K562 treated with DMSO at 1 percent for 48 hours (cell line): ENCODE results near the gene CNPPD1. TPM values are rescaled to one million over a fixed set of nuclear protein-coding genes. Genes with fewer than 3 reads are reported as not detected.

Experiments
- total RNA-seq: library from RNA; unstranded; fragments of 300-600 nt; gene quantifications from 2 replicates; pipeline ENCODE4 v1.2.3, GENCODE V29; 2022; ENCODE audit warnings: low replicate concordance; ENCODE audit errors: extremely low read depth

Gene CNPPD1
- not detected in 2 replicates for total RNA-seq

DNA sequence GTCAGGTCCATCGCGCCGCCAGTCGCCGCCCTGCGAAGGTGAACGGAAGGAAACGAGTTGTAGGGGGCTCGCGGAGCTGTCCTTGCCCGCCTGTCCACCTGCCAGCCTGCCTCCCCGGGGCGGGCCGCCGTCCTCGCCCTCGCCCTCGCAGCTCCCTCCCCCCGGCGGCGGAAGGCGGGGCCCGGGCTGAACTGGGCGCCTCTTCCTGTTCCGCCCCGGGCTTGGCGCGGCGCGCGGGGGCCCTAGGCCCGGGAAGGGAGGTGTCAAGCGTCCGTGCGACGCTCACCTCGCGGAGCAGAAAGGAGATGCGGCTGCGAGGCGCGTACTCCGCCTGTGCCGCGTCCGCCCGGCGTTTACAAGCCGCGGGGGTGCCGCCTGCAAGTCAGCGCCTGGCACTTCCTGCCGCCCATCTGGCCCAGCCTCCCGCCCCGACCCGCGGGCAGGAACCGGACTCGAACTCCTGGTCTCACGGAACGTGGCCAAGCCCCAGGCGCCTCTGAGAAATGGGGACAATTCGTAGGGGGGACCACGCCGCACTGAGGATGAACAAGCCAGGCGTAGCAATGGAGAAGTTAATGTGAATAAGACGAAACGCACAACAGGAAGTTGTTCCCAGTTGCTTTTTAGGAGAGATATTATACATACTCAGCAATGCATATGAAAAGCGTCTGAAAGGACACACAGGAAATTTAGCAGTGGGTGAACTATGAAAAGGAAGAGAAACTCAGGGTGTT, at the start of gene CNPPD1:
TSS of gene CNPPD1 (minus strand) at position 108 of the 734 bp plus-strand sequence. CDS start at position 11, 97 bp downstream.

DNA sequence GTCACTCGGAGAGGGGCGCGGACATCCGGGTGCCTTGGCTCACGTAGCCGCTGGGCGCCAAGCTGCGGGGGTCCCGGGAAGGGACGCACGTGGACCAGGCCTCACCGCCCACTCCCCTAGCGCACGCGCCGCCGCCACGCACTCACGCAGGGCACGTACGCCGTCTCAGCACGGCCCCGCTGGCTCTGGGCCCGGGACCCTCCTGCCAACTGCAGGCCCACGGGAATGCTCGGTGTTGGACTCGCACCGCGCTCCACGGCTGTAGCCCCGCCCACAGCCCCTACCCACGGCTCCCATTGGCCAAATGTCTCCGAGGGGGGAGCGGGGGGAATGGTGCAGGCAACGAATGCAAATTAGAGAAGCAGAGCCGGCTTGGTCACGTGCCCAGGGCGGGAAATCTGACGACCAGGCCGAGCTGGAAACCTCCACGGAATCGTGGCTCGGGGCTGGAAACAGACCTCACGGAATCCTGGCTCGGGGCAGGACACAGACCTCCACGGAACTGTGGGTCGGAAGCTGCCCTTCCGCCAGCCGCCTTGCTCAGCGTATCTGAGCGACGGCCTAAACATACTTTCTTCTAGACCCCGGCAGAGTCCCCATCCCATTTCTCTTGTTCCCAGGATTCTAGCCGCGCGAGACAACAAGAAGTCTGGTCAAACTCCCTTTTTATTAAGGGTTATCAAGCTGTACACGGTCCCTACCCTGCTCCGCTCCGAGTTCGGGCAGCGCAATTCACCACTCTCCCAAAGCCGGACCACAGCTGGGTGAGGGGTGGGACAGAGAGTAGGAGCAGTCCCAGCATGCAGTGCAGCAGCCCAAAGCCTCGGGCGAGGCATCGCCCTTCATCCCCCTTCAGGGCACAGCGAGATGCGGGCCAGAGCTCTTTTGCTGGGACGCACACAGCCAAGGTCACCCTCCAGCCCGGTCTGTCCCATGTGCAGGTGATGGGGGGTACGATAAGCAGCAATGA, 42.3 kb upstream of the CNPPD1 start, which contains the start of gene ABCB6:
TSS of gene ABCB6 (minus strand) at position 227 of the 970 bp plus-strand sequence. CDS start 285 bp downstream, outside the sequence.

DNA sequence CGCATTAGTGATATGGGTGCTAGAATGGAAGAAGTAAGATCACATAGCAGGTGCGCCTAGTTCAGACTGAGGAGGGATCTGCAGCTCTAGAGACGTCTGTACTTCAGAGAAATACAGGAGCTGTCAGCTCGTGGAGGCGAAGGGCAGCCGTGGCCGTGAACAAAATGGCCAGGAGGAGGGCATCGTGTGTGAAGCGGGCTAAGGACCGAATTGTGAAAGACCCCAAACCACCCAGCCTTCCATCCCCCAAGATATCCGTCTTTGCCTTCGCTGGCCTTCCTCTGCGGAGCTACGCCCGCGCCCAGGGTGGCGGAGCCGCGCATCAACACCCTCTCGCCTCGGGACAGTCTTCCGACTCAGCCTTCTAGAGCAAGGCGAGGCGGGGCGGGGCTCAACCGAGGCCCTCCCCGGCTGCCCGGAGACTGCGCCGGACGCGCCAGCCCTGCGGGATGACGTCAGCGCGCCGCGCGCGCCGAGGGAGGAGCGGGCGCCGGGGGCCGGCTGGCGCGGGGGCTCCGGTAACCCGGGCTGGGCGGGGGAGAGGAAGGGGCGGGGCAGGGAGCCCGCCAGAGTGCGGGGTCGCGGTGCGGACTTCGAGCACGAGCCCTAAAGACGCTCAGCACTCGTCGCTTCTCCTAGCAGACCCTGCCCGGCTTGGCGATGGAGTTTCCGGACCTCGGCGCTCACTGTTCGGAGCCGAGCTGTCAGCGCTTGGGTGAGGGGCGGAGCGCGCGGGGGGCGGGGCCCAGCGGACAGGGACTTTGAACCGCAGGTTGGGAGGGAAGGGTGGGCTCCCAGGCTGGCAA, 29.8 kb upstream of the CNPPD1 start, which contains the start of gene ZFAND2B:
TSS of gene ZFAND2B (plus strand) at position 455 of the 806 bp plus-strand sequence. CDS start at position 661, 206 bp downstream.

DNA sequence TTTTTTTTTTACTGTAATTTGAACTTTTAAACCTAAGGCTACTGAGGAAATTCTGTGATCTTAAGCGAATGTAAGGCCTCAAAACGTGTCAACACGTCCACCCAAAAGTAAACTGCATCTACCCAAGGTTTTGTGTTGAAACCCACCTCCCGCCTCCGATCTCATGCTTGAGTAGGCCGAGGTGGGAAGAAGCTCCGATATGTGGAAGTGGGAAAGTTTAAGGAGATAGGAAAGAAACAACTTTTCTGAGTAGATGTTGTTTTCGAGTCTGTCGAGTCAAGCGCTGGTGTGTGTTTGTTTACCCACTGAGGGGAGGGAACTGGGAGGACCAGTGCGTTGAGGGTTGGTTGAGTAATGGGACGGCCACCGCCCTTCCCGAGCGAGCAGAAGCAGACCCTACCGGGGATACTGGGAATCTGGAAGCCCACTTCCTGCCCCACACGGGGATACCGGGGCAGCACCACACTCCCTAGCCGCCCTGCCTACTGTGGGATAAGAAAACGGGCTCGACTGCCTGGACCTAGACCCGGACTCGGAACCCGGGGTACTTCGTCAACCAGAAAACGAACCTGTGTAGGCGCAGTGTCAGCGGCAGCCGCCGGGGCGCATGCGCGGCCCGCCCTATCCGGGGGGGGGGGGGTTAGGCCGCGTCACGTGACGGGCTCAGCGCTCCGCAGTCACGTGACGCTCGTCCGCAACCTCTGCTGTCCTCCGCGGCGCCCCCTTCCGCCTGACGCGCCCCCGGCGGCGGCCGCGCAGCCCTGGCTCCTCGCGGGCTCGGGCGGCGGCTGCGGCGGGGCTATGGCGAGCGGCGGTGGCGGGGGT, 1.0 kb upstream of the CNPPD1 start, which contains the start of gene RETREG2:
TSS of gene RETREG2 (plus strand) at position 724 of the 825 bp plus-strand sequence. CDS start at position 802, 78 bp downstream.

DNA sequence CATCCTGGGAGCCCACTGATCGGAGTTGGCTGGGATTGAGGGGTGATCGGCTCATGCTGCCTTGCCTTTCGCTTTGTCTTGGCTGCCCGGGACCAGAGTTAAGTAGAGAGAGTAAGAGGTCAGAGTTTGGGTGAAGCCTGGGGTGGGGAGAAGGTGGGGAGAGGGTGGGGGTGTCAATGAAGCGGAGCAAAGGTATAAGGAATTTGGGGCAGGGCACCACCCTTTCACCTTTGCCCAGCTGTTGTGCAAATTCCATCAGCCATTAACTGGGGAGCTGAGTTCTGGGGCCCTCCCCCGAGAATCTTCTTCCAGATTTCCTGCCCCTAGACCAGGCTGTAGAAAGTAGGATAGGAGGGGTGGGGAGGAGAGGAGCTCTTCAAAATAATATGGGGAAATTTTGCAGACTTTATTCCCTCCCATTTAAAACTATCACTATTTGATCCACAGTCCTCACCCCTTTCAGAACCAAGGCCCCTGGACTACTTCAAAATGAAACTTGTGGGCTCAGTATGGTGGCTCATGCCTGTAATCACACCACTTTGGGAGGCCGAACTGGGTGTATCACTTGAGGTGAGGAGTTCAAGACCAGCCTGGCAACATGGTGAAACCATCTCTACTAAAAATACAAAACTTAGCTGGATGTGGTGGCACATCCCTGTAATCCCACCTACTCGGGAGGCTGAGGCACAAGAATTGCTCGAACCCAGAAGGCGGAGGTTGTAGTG, 6.6 kb downstream of the CNPPD1 start, which contains the start of gene SLC23A3:
TSS of gene SLC23A3 (minus strand) at position 100 of the 725 bp plus-strand sequence. CDS start at position 55, 45 bp downstream.

DNA sequence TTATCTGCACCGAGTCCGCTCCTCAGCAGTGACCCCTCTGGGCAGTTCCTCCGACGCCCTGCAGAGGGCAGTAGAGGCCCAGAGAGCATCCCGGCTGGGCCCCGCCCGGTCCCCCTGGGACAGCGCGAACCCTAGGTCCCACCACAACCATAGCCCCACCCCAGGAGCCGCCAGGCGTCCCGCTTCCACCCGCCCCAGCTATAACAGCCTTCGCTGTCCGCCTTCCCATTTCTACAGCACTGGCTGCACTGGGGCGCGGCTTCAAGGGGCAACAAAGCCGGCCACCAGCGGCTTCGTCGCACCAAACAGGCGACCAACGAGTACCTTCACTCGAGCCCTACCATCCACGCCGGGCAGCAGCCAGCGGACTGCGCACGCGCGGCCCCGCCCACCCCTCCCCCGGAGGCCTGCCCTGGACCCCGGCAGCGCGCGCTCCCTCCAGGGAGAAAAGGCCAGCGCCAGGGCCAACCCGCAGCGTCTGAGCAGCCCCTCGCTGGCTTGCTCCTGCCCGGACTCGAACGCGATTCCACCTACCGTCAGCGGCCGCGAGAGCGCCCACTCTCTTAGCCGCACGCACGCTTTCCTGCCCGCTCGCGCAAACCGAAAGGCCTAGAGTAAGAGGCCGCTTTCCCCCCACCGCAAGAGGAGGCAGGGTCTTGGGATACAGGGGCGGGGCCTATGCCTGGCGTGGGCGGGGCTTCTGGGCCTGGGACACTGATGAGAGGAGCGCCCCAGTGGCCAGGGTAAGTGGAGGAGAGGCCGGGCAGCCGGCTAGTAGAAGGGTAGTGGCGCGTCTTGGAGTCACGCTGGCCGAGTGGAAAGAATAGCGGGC, 16.3 kb downstream of the CNPPD1 start, which contains the start of gene NHEJ1:
TSS of gene NHEJ1 (minus strand) at position 630 of the 832 bp plus-strand sequence. CDS start 2,453 bp downstream, outside the sequence.

Other genes starting within 250 kb of the CNPPD1 start
- gene CDK5R2, start 217.3 kb downstream of the CNPPD1 start, total RNA-seq, result not detected in 2 replicates
- not detected in 2 replicates for gene FEV, start 191.7 kb downstream of the CNPPD1 start, total RNA-seq
- gene CRYBA2, start 183.5 kb downstream of the CNPPD1 start, total RNA-seq, result not detected in 2 replicates
- not detected in 2 replicates for gene CFAP65, start 135.4 kb downstream of the CNPPD1 start, total RNA-seq
- not detected in 2 replicates for gene IHH, start 116.0 kb downstream of the CNPPD1 start, total RNA-seq
- not detected in 2 replicates for gene NHEJ1, start 16.1 kb downstream of the CNPPD1 start, total RNA-seq
- gene SLC23A3, start 6.9 kb downstream of the CNPPD1 start, total RNA-seq, result not detected in 2 replicates
- gene RETREG2, start 1.4 kb upstream of the CNPPD1 start, total RNA-seq, result not detected in 2 replicates
- not detected in 2 replicates for gene ZFAND2B, start 29.9 kb upstream of the CNPPD1 start, total RNA-seq
- gene ABCB6, start 42.0 kb upstream of the CNPPD1 start, total RNA-seq, result not detected in 2 replicates
- gene ATG9A, start 52.7 kb upstream of the CNPPD1 start, total RNA-seq, result not detected in 2 replicates
- not detected in 2 replicates for gene ANKZF1, start 52.9 kb upstream of the CNPPD1 start, total RNA-seq
- gene GLB1L, start 68.5 kb upstream of the CNPPD1 start, total RNA-seq, result not detected in 2 replicates
- gene STK16, start 68.6 kb upstream of the CNPPD1 start, total RNA-seq, result not detected in 2 replicates
- not detected in 2 replicates for gene TUBA4B, start 76.3 kb upstream of the CNPPD1 start, total RNA-seq
- not detected in 2 replicates for gene TUBA4A, start 77.0 kb upstream of the CNPPD1 start, total RNA-seq
- not detected in 2 replicates for gene DNAJB2, start 102.4 kb upstream of the CNPPD1 start, total RNA-seq
- gene PTPRN, start 132.5 kb upstream of the CNPPD1 start, total RNA-seq, result not detected in 2 replicates
- gene RESP18, start 155.8 kb upstream of the CNPPD1 start, total RNA-seq, result not detected in 2 replicates
- gene DNPEP, start 211.0 kb upstream of the CNPPD1 start, total RNA-seq, result not detected in 2 replicates
- gene DES, start 241.5 kb upstream of the CNPPD1 start, total RNA-seq, result not detected in 2 replicates